Activated effector memory CD4-positive, alpha-beta T cell treated with anti-CD3 and anti-CD28 coated beads, Interleukin-2, amount 50 U/mL, for 16 hours (primary cell): ENCODE data around the gene STH.
A peak's percentile ranks its signal among the peaks of the same experiment; 100 is the strongest.
"Not testable (repeated sequence)": the region's sequence is repeated elsewhere in the genome, so short reads cannot be mapped to it uniquely, and the experiment has no call there.

ENCODE experiments used
- DNase-seq: peaks from one replicate; pipeline ENCODE4 v3.0.0-alpha.2; 2020

The STH gene

DNA sequence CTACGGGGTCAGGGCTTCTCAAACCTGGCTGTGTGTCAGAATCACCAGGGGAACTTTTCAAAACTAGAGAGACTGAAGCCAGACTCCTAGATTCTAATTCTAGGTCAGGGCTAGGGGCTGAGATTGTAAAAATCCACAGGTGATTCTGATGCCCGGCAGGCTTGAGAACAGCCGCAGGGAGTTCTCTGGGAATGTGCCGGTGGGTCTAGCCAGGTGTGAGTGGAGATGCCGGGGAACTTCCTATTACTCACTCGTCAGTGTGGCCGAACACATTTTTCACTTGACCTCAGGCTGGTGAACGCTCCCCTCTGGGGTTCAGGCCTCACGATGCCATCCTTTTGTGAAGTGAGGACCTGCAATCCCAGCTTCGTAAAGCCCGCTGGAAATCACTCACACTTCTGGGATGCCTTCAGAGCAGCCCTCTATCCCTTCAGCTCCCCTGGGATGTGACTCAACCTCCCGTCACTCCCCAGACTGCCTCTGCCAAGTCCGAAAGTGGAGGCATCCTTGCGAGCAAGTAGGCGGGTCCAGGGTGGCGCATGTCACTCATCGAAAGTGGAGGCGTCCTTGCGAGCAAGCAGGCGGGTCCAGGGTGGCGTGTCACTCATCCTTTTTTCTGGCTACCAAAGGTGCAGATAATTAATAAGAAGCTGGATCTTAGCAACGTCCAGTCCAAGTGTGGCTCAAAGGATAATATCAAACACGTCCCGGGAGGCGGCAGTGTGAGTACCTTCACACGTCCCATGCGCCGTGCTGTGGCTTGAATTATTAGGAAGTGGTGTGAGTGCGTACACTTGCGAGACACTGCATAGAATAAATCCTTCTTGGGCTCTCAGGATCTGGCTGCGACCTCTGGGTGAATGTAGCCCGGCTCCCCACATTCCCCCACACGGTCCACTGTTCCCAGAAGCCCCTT lies 10.9 kb downstream of the STH start:
- DNase-seq: no peak

DNA sequence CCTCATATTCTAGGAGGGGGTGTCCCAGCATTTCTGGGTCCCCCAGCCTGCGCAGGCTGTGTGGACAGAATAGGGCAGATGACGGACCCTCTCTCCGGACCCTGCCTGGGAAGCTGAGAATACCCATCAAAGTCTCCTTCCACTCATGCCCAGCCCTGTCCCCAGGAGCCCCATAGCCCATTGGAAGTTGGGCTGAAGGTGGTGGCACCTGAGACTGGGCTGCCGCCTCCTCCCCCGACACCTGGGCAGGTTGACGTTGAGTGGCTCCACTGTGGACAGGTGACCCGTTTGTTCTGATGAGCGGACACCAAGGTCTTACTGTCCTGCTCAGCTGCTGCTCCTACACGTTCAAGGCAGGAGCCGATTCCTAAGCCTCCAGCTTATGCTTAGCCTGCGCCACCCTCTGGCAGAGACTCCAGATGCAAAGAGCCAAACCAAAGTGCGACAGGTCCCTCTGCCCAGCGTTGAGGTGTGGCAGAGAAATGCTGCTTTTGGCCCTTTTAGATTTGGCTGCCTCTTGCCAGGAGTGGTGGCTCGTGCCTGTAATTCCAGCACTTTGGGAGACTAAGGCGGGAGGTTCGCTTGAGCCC lies 11.6 kb downstream of the STH start:
- DNase-seq: no peak

DNA sequence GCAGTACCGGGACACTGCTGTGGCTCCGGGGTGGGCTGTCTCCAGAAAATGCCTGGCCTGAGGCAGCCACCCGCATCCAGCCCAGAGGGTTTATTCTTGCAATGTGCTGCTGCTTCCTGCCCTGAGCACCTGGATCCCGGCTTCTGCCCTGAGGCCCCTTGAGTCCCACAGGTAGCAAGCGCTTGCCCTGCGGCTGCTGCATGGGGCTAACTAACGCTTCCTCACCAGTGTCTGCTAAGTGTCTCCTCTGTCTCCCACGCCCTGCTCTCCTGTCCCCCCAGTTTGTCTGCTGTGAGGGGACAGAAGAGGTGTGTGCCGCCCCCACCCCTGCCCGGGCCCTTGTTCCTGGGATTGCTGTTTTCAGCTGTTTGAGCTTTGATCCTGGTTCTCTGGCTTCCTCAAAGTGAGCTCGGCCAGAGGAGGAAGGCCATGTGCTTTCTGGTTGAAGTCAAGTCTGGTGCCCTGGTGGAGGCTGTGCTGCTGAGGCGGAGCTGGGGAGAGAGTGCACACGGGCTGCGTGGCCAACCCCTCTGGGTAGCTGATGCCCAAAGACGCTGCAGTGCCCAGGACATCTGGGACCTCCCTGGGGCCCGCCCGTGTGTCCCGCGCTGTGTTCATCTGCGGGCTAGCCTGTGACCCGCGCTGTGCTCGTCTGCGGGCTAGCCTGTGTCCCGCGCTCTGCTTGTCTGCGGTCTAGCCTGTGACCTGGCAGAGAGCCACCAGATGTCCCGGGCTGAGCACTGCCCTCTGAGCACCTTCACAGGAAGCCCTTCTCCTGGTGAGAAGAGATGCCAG lies 12.9 kb downstream of the STH start:
- DNase-seq: no peak

DNA sequence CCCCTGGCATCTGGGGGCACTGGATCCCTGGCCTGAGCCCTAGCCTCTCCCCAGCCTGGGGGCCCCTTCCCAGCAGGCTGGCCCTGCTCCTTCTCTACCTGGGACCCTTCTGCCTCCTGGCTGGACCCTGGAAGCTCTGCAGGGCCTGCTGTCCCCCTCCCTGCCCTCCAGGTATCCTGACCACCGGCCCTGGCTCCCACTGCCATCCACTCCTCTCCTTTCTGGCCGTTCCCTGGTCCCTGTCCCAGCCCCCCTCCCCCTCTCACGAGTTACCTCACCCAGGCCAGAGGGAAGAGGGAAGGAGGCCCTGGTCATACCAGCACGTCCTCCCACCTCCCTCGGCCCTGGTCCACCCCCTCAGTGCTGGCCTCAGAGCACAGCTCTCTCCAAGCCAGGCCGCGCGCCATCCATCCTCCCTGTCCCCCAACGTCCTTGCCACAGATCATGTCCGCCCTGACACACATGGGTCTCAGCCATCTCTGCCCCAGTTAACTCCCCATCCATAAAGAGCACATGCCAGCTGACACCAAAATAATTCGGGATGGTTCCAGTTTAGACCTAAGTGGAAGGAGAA lies 13.5 kb downstream of the STH start:
- DNase-seq: no peak

DNA sequence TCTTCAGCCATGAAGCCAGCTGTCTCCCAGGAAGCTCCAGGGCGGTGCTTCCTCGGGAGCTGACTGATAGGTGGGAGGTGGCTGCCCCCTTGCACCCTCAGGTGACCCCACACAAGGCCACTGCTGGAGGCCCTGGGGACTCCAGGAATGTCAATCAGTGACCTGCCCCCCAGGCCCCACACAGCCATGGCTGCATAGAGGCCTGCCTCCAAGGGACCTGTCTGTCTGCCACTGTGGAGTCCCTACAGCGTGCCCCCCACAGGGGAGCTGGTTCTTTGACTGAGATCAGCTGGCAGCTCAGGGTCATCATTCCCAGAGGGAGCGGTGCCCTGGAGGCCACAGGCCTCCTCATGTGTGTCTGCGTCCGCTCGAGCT lies 14.1 kb downstream of the STH start:
- DNase-seq: no peak

DNA sequence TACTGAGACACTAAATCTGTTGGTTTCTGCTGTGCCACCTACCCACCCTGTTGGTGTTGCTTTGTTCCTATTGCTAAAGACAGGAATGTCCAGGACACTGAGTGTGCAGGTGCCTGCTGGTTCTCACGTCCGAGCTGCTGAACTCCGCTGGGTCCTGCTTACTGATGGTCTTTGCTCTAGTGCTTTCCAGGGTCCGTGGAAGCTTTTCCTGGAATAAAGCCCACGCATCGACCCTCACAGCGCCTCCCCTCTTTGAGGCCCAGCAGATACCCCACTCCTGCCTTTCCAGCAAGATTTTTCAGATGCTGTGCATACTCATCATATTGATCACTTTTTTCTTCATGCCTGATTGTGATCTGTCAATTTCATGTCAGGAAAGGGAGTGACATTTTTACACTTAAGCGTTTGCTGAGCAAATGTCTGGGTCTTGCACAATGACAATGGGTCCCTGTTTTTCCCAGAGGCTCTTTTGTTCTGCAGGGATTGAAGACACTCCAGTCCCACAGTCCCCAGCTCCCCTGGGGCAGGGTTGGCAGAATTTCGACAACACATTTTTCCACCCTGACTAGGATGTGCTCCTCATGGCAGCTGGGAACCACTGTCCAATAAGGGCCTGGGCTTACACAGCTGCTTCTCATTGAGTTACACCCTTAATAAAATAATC lies 14.6 kb downstream of the STH start:
- DNase-seq: no peak

DNA sequence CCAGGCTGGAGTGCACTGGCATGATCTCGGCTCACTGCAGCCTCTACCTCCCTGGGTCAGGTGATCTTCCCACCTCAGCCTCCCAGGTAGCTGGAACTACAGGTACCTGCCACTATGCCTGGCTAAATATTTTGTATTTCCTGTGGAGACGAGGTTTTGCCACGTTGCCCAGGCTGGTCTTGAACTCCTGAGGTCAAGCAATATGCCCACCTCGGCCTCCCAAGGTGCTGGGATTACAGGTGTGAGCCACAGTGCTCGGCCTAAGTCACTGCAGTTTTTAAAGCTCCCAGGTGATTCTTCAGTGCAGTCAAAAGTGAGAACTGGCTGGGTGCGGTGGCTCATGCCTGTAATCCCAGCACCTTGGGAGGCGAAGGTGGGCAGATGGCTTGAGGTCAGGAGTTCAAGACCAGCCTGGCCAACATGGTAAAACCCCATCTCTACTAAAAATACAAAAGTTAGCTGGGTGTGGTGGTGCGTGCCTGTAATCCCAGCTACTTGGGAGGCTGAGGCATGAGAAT lies 20.4 kb downstream of the STH start:
- DNase-seq: peak; percentile 62

DNA sequence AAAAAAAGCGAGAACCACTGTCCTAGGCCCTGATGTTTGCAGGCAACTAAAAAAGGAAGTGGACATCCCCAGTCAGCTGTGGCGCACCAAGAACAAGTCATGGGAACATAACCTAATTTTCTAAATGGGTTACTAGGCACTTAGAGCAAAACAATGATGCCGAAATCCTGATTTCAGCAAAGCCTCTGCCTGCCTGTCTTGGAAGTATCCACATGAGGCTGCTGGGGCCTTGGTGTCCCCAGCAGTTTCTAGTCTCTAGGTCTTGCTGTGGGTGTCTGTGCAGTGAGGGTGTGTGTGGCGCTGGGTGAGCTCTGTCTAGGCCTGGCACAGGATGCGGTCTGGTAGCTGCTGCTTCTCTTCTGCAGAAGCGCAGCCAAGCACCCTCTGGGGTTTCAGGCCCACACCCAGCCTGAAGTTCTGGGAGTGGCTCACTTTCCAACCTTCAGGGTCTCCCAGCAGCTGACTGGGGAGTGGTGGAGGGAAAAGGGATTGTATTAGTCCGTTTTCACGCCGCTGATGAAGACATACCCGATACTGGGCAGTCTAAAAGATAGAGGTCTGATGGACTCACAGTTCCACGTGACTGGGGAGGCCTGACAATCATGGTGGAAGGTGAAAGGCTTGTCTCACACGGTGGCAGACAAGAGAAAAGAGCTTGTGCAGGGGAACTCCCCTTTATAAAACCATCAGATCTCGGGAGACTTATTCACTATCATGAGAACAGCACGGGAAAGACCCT lies 21.1 kb downstream of the STH start:
- DNase-seq: peak; percentile 82

DNA sequence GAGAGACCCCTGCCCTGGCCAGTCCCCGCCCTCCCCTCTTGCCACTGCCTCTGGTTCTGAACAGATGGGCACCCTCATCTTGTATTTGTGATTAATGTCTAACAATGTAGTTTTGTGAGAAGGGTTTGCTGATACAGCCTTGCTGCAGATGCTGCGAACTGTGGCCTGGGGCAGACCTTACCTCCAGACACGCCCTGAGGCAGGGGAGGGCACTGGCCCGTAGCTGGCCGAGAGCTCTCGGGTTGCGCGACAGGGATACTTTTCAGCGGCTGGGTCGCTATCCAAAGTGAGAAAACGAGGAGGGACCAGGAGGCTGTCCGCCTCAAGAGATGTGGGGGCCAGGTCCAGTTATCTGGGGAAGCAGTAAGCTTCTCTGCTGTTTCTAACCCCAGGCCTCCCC lies 21.9 kb downstream of the STH start:
- peak; percentile 53 for DNase-seq

DNA sequence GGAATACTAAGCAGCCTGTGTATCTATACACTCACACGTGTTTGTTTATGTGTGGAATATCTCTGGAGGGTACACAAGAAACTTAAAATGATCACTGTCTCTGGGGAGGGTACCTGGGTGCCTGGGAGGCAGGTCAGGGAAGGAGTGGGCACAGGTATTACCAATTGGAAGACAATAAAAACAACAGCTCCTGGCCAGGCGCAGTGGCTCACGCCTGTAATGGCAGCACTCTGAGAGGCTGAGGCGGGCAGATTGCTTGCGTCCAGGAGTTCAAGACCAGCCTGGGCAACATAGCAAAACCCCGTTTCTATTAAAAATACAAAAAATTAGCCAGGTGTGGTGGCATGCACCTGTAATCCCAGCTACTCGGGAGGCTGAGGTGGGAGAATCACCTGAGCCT lies 24.3 kb downstream of the STH start:
- not testable (repeated sequence) for DNase-seq

DNA sequence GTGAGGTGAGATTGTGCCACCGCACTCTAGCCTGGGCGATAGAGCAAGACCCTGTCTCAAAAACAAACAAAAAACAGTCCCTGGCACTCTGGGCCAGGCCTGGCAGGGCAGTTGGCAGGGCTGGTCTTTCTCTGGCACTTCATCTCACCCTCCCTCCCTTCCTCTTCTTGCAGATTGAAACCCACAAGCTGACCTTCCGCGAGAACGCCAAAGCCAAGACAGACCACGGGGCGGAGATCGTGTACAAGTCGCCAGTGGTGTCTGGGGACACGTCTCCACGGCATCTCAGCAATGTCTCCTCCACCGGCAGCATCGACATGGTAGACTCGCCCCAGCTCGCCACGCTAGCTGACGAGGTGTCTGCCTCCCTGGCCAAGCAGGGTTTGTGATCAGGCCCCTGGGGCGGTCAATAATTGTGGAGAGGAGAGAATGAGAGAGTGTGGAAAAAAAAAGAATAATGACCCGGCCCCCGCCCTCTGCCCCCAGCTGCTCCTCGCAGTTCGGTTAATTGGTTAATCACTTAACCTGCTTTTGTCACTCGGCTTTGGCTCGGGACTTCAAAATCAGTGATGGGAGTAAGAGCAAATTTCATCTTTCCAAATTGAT lies 24.8 kb downstream of the STH start:
- DNase-seq: no peak

DNA sequence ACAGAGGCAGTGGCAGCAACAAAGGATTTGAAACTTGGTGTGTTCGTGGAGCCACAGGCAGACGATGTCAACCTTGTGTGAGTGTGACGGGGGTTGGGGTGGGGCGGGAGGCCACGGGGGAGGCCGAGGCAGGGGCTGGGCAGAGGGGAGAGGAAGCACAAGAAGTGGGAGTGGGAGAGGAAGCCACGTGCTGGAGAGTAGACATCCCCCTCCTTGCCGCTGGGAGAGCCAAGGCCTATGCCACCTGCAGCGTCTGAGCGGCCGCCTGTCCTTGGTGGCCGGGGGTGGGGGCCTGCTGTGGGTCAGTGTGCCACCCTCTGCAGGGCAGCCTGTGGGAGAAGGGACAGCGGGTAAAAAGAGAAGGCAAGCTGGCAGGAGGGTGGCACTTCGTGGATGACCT lies 25.5 kb downstream of the STH start:
- no peak for DNase-seq

DNA sequence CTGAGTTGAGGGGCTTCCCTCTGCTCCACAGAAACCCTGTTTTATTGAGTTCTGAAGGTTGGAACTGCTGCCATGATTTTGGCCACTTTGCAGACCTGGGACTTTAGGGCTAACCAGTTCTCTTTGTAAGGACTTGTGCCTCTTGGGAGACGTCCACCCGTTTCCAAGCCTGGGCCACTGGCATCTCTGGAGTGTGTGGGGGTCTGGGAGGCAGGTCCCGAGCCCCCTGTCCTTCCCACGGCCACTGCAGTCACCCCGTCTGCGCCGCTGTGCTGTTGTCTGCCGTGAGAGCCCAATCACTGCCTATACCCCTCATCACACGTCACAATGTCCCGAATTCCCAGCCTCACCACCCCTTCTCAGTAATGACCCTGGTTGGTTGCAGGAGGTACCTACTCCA lies 26.0 kb downstream of the STH start:
- DNase-seq: no peak

DNA sequence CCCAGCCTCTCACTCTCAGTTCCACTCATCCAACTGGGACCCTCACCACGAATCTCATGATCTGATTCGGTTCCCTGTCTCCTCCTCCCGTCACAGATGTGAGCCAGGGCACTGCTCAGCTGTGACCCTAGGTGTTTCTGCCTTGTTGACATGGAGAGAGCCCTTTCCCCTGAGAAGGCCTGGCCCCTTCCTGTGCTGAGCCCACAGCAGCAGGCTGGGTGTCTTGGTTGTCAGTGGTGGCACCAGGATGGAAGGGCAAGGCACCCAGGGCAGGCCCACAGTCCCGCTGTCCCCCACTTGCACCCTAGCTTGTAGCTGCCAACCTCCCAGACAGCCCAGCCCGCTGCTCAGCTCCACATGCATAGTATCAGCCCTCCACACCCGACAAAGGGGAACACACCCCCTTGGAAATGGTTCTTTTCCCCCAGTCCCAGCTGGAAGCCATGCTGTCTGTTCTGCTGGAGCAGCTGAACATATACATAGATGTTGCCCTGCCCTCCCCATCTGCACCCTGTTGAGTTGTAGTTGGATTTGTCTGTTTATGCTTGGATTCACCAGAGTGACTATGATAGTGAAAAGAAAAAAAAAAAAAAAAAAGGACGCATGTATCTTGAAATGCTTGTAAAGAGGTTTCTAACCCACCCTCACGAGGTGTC lies 26.6 kb downstream of the STH start:
- DNase-seq: no peak

DNA sequence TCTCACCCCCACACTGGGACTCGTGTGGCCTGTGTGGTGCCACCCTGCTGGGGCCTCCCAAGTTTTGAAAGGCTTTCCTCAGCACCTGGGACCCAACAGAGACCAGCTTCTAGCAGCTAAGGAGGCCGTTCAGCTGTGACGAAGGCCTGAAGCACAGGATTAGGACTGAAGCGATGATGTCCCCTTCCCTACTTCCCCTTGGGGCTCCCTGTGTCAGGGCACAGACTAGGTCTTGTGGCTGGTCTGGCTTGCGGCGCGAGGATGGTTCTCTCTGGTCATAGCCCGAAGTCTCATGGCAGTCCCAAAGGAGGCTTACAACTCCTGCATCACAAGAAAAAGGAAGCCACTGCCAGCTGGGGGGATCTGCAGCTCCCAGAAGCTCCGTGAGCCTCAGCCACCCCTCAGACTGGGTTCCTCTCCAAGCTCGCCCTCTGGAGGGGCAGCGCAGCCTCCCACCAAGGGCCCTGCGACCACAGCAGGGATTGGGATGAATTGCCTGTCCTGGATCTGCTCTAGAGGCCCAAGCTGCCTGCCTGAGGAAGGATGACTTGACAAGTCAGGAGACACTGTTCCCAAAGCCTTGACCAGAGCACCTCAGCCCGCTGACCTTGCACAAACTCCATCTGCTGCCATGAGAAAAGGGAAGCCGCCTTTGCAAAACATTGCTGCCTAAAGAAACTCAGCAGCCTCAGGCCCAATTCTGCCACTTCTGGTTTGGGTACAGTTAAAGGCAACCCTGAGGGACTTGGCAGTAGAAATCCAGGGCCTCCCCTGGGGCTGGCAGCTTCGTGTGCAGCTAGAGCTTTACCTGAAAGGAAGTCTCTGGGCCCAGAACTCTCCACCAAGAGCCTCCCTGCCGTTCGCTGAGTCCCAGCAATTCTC lies 27.4 kb downstream of the STH start:
- DNase-seq: no peak

DNA sequence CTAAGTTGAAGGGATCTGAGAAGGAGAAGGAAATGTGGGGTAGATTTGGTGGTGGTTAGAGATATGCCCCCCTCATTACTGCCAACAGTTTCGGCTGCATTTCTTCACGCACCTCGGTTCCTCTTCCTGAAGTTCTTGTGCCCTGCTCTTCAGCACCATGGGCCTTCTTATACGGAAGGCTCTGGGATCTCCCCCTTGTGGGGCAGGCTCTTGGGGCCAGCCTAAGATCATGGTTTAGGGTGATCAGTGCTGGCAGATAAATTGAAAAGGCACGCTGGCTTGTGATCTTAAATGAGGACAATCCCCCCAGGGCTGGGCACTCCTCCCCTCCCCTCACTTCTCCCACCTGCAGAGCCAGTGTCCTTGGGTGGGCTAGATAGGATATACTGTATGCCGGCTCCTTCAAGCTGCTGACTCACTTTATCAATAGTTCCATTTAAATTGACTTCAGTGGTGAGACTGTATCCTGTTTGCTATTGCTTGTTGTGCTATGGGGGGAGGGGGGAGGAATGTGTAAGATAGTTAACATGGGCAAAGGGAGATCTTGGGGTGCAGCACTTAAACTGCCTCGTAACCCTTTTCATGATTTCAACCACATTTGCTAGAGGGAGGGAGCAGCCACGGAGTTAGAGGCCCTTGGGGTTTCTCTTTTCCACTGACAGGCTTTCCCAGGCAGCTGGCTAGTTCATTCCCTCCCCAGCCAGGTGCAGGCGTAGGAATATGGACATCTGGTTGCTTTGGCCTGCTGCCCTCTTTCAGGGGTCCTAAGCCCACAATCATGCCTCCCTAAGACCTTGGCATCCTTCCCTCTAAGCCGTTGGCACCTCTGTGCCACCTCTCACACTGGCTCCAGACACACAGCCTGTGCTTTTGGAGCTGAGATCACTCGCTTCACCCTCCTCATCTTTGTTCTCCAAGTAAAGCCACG lies 28.3 kb downstream of the STH start:
- DNase-seq: no peak

DNA sequence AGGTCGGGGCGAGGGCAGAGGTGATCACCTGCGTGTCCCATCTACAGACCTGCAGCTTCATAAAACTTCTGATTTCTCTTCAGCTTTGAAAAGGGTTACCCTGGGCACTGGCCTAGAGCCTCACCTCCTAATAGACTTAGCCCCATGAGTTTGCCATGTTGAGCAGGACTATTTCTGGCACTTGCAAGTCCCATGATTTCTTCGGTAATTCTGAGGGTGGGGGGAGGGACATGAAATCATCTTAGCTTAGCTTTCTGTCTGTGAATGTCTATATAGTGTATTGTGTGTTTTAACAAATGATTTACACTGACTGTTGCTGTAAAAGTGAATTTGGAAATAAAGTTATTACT lies 28.9 kb downstream of the STH start:
- no peak for DNase-seq

DNA sequence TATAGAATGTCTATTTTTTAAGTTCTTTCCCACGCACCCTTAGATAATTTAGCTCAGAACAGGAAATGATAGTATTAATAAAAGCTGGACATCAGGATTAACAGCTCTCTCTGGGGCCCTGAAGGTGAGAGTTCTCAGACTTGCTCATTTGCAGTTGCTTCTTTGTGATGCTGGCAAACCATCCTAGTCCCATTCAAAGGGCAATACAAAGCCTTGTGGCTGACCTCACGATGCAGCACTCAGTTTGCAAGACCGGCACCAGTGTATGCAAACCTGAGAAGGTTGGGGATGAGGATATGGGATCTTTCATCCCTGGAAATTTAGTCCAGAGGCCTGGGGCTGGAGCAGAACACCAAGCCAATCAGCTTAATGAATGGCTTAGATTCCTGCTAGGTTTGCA lies 29.3 kb downstream of the STH start:
- DNase-seq: no peak
